Esophagus muscularis mucosa (tissue), 4 donors: Measurements from ENCODE around the gene NCKIPSD. TPM values are rescaled to one million over a fixed set of nuclear protein-coding genes. Genes with fewer than 3 reads are reported as not detected.

Experiments used
- DNase-seq: peaks from one replicate; pipeline ENCODE4 v3.0.0-alpha.2; 2017; ENCODE audit errors: extremely low spot score
- H3K27ac ChIP-seq, 4 donors: fragments of 200-600 bp; sonication (generic); replicated peaks in 1 of 4; 1 replicate in 3 of 4; 2 replicates in 1 of 4; pipeline ENCODE4 v1.5.1; 2016 to 2019; ENCODE audit warnings: mild to moderate bottlenecking in 1 of 4
- H3K27me3 ChIP-seq, 4 donors: fragments of 200-600 bp; sonication (generic); one replicate each; pipeline versions ENCODE4 v1.5.1 to v1.6.0; 2016 to 2019
- H3K36me3 ChIP-seq, 4 donors: fragments of 200-600 bp; sonication (generic); one replicate each; pipeline ENCODE4 v1.5.1; 2016 to 2019
- H3K4me1 ChIP-seq, 4 donors: fragments of 200-600 bp; sonication (generic); one replicate each; pipeline ENCODE4 v1.5.1; 2016 to 2019
- H3K4me3 ChIP-seq, 4 donors: fragments of 200-600 bp; sonication (generic); 1 replicate in 2 of 4; 2 replicates in 2 of 4; pipeline ENCODE4 v1.5.1; 2016 to 2019; ENCODE audit warnings: mild to moderate bottlenecking in 4 of 4, moderate library complexity in 1 of 4
- H3K9me3 ChIP-seq, 4 donors: fragments of 200-600 bp; sonication (generic); 1 replicate in 3 of 4; 2 replicates in 1 of 4; pipeline ENCODE4 v1.5.1; 2016 to 2019
- EP300 ChIP-seq: sonication (generic); formaldehyde crosslinking; IDR thresholded peaks from one replicate; pipeline ENCODE4 v1.6.1; 2017; ENCODE audit warnings: antibody characterized with exemption
- POLR2A ChIP-seq: fragments of 450-650 bp; IDR thresholded peaks from one replicate; pipeline ENCODE4 v1.6.1; 2017; ENCODE audit warnings: antibody characterized with exemption, moderate library complexity, mild to moderate bottlenecking, low read depth
- POLR2AphosphoS5 ChIP-seq, 2 donors: sonication (generic); formaldehyde crosslinking; IDR thresholded peaks; one replicate each; pipeline ENCODE4 v1.6.1; 2017; ENCODE audit warnings: antibody characterized with exemption in 2 of 2
- WGBS: methylation state at CpG from one replicate; pipeline ENCODE4 v1.1.5; 2018; 5-methylcytosine and 5-hydroxymethylcytosine counted together
- intact Hi-C: fragments of 100-400 bp; cut with DNase I; formaldehyde crosslinking; loops from one replicate; pipeline ENCODE4 v1.15.1; 2023
- total RNA-seq, 4 donors: library from RNA; depleted of rRNA; stranded (reverse); fragments of >200 nt; gene quantifications; one replicate each; pipeline versions ENCODE4 v1.1.0 to v1.2.1, GENCODE V29; 2016
- TF ChIP-seq, protein P1 (sequence below), 3 experiments: fragments of 200-600 bp in 2 of 3; fragments of 450-650 bp in 1 of 3; sonication (generic) in 2 of 3; IDR thresholded peaks; one replicate each; pipeline ENCODE4 v1.5.1; 2017 to 2019; ENCODE audit warnings: antibody characterized with exemption in 3 of 3, mild to moderate bottlenecking in 2 of 3, moderate library complexity in 1 of 3

The NCKIPSD gene
- total RNA-seq, 4 donors from 2014 or later = 18.9 to 34.7 (median 29.1) TPM

DNA sequence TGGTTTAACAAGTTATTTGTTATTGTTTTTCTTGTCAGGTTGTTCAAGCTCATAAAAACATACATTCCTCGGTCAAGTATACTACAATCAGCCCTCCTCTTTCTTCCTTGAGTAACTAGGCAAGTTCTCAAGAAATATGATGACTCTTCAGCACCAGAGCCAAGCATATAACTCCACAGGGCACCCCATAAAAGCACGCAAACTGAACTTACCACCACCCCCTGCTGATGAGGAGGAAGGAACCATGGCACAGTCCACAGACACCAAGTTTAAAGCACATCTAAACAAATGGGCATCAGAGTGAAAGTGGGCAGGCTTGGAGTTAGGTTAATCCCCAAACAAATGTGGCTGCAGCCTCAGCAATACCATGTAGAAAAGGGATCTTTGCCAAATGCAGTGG, 26.0 kb upstream of the NCKIPSD start:
- peaks cover 50 to 93% (median 80%) of the 10 kb centered on the region in 4 donors for H3K4me1 ChIP-seq
- 93% methylated on average over 2 of the region's 2 CpGs for WGBS
- H3K27ac ChIP-seq = no peak overlapping the region
- no peak for DNase-seq
- TF ChIP-seq, protein P1, sequence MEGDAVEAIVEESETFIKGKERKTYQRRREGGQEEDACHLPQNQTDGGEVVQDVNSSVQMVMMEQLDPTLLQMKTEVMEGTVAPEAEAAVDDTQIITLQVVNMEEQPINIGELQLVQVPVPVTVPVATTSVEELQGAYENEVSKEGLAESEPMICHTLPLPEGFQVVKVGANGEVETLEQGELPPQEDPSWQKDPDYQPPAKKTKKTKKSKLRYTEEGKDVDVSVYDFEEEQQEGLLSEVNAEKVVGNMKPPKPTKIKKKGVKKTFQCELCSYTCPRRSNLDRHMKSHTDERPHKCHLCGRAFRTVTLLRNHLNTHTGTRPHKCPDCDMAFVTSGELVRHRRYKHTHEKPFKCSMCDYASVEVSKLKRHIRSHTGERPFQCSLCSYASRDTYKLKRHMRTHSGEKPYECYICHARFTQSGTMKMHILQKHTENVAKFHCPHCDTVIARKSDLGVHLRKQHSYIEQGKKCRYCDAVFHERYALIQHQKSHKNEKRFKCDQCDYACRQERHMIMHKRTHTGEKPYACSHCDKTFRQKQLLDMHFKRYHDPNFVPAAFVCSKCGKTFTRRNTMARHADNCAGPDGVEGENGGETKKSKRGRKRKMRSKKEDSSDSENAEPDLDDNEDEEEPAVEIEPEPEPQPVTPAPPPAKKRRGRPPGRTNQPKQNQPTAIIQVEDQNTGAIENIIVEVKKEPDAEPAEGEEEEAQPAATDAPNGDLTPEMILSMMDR (IDR thresholded peaks at IDR 0.05) = no peak
- TF ChIP-seq POLR2AphosphoS5 (IDR thresholded peaks at IDR 0.05) (no peak), POLR2A (no peak), EP300 (no peak)
- no peaks in the 10 kb centered on the region for H3K27me3 ChIP-seq
- no peak overlapping the region for H3K4me3 ChIP-seq
- H3K9me3 ChIP-seq = no peaks in the 10 kb centered on the region
- H3K36me3 ChIP-seq = peaks cover 0 to 62% (median 31%) of the 10 kb centered on the region in 4 donors
- intact Hi-C loops = no loop called here

DNA sequence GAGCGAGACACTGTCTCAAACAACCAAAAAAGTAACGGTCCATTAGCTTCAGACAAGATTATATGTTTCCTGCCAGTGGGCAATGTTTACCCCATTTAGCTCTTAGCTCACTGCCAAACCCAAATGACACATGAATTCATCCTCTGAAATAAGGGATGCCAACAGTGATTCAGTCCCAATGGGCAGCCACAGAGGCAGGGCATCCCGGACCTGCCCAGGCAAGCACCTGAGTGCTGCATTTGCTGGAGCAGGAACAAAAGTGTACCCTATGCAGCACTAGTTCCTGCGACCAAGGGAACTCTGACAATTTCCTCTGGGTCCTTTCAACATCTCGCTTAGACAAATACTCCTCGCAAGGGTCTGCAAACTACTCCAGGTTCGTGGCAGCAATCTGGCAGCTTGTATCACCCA, 23.3 kb upstream of the NCKIPSD start:
- no peak for DNase-seq
- Histone ChIP-seq H3K4me1 (peaks cover 29 to 76% (median 64%) of the 10 kb centered on the region in 4 donors), H3K27ac (peak overlapping the region; percentile 2 to 19 (median 6)), H3K36me3 (peaks cover 0 to 79% (median 30%) of the 10 kb centered on the region in 4 donors), H3K9me3 (no peaks in the 10 kb centered on the region), H3K27me3 (no peaks in the 10 kb centered on the region), H3K4me3 (no peak overlapping the region)
- no peak for TF ChIP-seq POLR2A
- TF ChIP-seq EP300 = no peak
- no peak for TF ChIP-seq POLR2AphosphoS5 (IDR thresholded peaks at IDR 0.05)
- TF ChIP-seq, protein P1 (IDR thresholded peaks at IDR 0.05) = no peak
- intact Hi-C loops = no loop called here
- WGBS = 67% methylated on average over 5 of the region's 7 CpGs

DNA sequence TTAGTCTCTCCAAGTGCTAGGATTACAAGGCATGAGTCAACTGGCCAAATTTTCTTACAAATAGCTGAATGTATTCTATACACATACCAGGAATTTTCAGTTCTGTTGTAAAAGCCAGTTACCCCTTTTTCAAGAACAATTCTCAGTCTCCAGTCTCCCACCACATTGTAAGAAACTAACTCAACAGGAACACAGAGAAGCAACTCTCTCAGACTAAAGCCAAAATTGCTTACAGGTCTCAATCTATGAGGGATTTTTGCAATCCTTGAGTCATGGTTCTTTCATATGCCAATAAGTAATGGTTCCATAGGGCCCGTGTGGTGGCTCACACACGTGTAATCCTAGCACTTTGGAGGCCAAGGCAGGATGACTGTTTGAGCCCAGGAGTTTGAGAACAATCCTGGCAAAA, 22.8 kb upstream of the NCKIPSD start:
- Histone ChIP-seq H3K4me3 (no peak overlapping the region), H3K4me1 (peaks cover 33 to 76% (median 64%) of the 10 kb centered on the region in 4 donors), H3K27ac (peak overlapping the region in 3 of 4 donors; percentile 2 to 19 (median 4)), H3K27me3 (no peaks in the 10 kb centered on the region), H3K9me3 (no peaks in the 10 kb centered on the region), H3K36me3 (peaks cover 0 to 73% (median 29%) of the 10 kb centered on the region in 4 donors)
- TF ChIP-seq EP300 = no peak
- TF ChIP-seq POLR2AphosphoS5 (IDR thresholded peaks at IDR 0.05) = no peak
- TF ChIP-seq, protein P1 (IDR thresholded peaks at IDR 0.05) = no peak
- TF ChIP-seq POLR2A = no peak
- no peak for DNase-seq
- WGBS = 36% methylated on average over 2 of the region's 2 CpGs
- intact Hi-C loops = no loop called here

DNA sequence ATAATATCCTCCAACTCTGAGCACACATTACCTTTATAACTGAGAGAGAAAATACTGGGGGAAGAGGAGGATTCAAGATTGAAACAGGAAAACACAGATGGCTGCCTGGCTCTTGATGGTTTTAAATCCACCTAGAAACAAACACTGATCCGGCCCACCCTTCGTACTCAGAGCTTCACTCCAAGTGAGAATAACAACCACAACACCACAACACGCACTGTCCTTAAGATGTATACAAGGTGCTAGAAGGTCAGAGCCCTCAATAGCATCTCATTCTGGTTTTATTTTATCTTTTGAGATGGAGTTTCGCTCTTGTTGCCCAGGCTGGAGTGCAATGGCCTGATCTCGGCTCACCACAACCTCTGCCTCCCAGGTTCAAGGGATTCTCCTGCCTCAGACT, 21.4 kb upstream of the NCKIPSD start:
- intact Hi-C loops = no loop called here
- Histone ChIP-seq H3K4me3 (no peak overlapping the region), H3K9me3 (no peaks in the 10 kb centered on the region), H3K27ac (no peak overlapping the region), H3K4me1 (peaks cover 28 to 72% (median 59%) of the 10 kb centered on the region in 4 donors), H3K36me3 (peaks cover 0 to 61% (median 27%) of the 10 kb centered on the region in 4 donors), H3K27me3 (no peaks in the 10 kb centered on the region)
- DNase-seq = no peak
- 83% methylated on average over 5 of the region's 5 CpGs for WGBS
- TF ChIP-seq POLR2AphosphoS5 (IDR thresholded peaks at IDR 0.05) (no peak), EP300 (no peak), POLR2A (no peak)
- TF ChIP-seq, protein P1 (IDR thresholded peaks at IDR 0.05) = no peak

DNA sequence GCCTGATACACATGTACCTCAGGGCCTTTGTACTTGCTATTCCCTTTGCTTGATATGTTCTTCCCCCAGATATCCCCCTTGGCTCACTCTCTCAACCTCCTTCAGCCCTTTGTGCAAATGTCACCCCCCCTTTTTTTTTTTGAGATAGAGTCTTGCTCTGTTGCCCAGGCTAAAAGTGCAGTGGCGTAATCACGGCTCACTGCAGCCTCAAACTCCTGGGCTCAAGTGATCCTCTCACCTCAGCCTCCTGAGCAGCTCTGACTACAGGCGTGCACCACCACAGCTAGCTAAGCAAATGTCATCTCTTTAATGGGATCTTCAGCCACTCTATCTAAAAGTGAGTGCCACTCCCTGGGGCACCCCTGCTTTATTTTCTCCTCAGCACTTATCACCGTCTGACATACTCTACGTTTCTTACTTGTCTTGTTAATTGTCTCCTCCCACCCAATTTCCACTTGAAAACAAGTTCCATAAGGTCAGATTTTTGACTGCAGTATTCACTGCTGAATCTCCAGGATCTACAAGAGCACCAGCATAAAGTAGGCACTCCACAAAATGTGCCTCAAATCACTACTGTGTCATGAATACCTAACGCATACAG, 16.7 kb upstream of the NCKIPSD start:
- WGBS = 85% methylated on average over 6 of the region's 6 CpGs
- H3K36me3 ChIP-seq = peaks cover 6 to 46% (median 35%) of the 10 kb centered on the region in 4 donors
- no peak for DNase-seq
- no peaks in the 10 kb centered on the region for H3K9me3 ChIP-seq
- TF ChIP-seq POLR2AphosphoS5 (IDR thresholded peaks at IDR 0.05) (no peak), POLR2A (no peak), EP300 (no peak)
- TF ChIP-seq, protein P1 (IDR thresholded peaks at IDR 0.05) = no peak
- H3K4me1 ChIP-seq = peaks cover 12 to 44% (median 30%) of the 10 kb centered on the region in 4 donors
- no peaks in the 10 kb centered on the region for H3K27me3 ChIP-seq
- intact Hi-C loops = no loop called here
- H3K27ac ChIP-seq = no peak overlapping the region
- H3K4me3 ChIP-seq = no peak overlapping the region
